B cell (primary cell): ENCODE results near the gene AMFR.

Experiments
- CTCF ChIP-seq: fragments of 200-600 bp; IDR thresholded peaks from one replicate; pipeline ENCODE4 v1.8.0; 2022; ENCODE audit warnings: antibody characterized with exemption, mild to moderate bottlenecking
- EZH2 ChIP-seq: IDR thresholded peaks from 2 replicates; pipeline ENCODE4 v1.6.1; 2012; ENCODE audit warnings: borderline replicate concordance, low read depth, mild to moderate bottlenecking, moderate library complexity, low read length; ENCODE audit not compliant: insufficient read depth, poor library complexity, severe bottlenecking

- TF ChIP-seq CTCF = no peak
- TF ChIP-seq EZH2 = no peak
These were observed 96.9 kb downstream of the AMFR start for GRCh38 chr16:56328276-56329022.
